Activated T-helper 1 cell treated with Interleukin-2 at 50 U/mL for 16 hours (primary cell): ENCODE measurements around the gene SYPL1.

ENCODE experiments used
- DNase-seq: peaks from one replicate; pipeline ENCODE4 v3.0.0-alpha.2; 2020; ENCODE audit warnings: low read depth

Gene SYPL1

GRCh38 chr7:106121189-106121810 lies 9.2 kb upstream of the SYPL1 start:
- no peak for DNase-seq

GRCh38 chr7:106120500-106120899 lies 8.4 kb upstream of the SYPL1 start:
- DNase-seq: no peak

GRCh38 chr7:106119719-106120118 lies 7.6 kb upstream of the SYPL1 start:
- DNase-seq: no peak

- no peak for DNase-seq
Observed at GRCh38 chr7:106117786-106118544, 5.9 kb upstream of the SYPL1 start.

- no peak for DNase-seq
Observed at GRCh38 chr7:106116161-106116704, 4.1 kb upstream of the SYPL1 start.

- no peak for DNase-seq
Observed at GRCh38 chr7:106114716-106115383, 2.7 kb upstream of the SYPL1 start.

GRCh38 chr7:106112972-106113421 lies 885 bp upstream of the SYPL1 start:
- DNase-seq: no peak

- peak; percentile 32 for DNase-seq
Observed at GRCh38 chr7:106111655-106112117, 426 bp downstream of the SYPL1 start.

GRCh38 chr7:106110885-106111654 lies 1.0 kb downstream of the SYPL1 start:
- DNase-seq: no peak

- DNase-seq: no peak
Observed at GRCh38 chr7:106110238-106110560, 1.9 kb downstream of the SYPL1 start.

GRCh38 chr7:106109521-106110237 lies 2.4 kb downstream of the SYPL1 start:
- no peak for DNase-seq

GRCh38 chr7:106108991-106109390 lies 3.1 kb downstream of the SYPL1 start:
- no peak for DNase-seq

- DNase-seq: no peak
Observed at GRCh38 chr7:106104721-106105260, 7.3 kb downstream of the SYPL1 start.

- DNase-seq: no peak
Observed at GRCh38 chr7:106102387-106102966, 9.6 kb downstream of the SYPL1 start.

GRCh38 chr7:106101726-106102125 lies 10.4 kb downstream of the SYPL1 start:
- DNase-seq: no peak

- DNase-seq: no peak
Observed at GRCh38 chr7:106100863-106101629, 11.1 kb downstream of the SYPL1 start.

GRCh38 chr7:106099539-106099938 lies 12.6 kb downstream of the SYPL1 start:
- DNase-seq: no peak

- DNase-seq: no peak
Observed at GRCh38 chr7:106098889-106099288, 13.2 kb downstream of the SYPL1 start.

GRCh38 chr7:106095634-106096033 lies 16.5 kb downstream of the SYPL1 start:
- no peak for DNase-seq

- DNase-seq: no peak
Observed at GRCh38 chr7:106094780-106095179, 17.3 kb downstream of the SYPL1 start.
